ENCODE results near the gene DUSP22.

The DUSP22 gene

DNA sequence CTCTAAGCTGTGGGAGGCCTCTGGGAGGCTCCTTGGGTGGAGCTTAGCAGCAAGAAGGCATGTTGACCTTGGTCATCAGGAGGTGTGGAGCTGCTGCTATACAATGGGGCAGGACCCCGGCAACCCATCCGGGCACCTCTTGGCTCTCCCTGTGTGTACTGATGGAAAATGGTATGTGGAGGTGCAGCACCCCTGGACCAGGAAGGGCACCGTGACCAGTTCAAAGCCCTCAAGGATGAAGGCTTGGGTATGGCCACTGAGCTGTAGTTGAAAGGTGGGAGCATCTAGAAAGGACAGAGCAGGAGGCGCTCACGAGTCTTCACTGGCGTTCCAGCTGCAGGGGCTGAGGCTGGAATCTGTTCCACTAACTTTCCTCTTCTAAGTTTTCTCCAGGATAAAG lies 92.6 kb downstream of the DUSP22 start:
- FAIRE-seq = no peak

DNA sequence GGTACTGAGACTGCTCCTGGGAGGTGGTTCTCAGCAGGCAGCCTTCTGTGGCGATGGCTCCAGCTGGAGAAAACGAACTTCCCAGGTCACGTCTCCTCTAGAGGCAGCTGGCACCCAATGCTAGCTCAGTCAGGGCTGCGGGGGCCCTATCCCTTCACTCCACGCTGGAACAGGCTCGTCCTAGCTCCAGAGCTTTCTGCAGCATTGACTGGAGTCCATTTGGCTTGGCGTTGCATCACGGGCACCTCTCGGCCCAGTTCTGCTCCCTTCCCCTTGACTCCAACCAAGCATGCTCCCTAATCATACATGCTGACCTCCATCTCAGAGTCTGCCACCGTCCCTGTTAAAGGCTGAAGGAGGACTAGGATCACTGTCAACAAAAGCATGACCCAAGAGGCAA lies 93.3 kb downstream of the DUSP22 start:
- no peak for FAIRE-seq

DNA sequence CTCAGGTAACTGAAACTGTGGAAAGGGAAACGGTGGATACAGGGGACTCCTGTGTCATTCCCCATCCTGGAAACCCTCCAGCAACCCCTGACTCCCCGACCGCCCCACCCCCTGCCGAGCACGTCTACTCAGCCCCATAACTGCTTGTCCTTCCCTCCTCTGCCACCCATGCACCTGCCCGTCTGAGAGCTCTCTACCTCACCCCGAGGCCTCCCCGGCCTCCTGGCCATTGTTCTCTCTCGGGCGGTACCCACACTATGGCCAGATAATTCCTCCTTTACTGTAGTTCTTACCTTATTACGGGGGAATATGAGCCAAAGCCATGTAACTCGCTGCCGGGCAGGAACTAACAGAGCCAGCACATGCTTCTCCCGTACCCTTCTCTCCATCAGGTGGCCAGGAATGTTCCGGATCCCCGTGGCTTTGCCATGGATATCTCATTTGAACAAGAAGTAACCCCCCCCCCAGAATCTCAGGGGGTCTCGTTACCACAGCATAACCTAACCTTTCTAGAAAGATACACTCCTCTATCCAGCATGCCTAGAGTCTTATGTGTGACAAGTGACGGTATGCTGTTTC lies 94.5 kb downstream of the DUSP22 start:
- no peak for FAIRE-seq

DNA sequence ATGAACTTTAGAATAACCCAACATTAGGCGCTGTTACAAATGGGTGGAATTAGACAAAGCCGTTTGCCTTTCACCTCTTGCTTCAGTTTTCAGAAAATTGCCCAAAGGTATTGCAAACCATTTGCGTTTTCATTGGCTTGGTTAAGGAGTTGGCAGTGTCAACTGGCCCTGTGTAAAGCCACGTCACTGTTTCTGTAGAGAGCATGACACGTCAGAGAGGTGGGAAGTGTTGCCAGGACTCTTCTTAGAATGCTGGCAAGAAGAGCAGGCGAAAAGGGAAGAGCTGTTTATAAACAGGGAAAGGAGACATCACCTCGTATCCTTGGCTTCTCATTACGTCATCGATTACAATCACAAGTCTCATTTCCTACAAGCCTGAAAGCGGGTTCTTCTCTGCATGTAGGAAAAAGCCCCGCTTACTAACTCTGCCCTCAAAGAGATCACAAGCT lies 95.0 kb downstream of the DUSP22 start:
- no peak for FAIRE-seq

DNA sequence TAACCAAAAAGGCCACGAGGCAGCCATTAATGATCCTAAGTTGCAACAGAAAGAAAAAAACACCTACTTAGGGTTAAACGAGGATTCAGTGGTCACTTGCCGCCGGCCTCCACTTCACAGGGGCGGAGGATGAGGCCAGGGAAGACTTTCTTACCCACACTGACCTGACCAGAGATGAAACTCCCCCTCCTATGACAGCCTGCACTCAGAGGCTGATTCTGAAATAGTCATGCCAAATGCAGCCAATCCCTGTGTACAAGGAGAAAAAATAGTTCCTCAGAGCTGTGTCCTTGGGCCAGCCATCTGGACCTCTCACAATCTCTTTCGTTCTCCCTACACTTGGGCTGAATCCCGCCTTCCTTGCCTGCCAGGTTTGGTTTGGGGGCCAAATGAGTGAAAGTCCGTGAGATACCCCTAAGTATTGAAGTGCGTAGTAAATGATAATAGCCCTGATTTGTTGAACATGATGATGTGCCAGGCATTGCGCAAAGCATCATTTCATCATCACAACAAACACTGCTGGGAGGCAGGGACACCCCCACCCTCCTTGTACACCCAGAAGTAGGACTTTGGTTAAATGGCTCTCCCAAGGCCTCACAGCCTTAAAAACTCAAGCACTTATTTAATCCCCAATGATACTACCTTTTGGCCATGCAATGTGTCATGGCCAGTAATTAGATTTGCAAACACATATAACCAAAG lies 96.1 kb downstream of the DUSP22 start:
- no peak for FAIRE-seq

DNA sequence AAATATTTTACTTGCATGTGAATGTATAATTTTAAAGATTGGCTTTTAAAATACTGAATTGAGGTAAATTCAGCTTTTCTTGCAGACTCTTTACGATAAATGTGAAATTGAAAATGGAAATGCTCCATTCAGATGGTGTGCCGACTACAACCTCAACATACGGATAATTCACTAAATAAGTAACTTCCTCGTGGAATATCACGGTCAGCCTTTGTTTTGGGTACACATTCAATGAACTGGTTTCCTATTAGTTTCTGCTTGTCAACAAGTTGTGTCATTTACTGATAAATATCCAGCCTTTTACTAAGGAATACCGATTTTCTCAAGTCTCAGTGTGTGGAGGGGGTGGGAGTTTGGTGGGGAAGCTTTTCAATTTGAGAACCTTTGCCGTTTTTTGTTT lies 96.9 kb downstream of the DUSP22 start:
- FAIRE-seq = no peak

DNA sequence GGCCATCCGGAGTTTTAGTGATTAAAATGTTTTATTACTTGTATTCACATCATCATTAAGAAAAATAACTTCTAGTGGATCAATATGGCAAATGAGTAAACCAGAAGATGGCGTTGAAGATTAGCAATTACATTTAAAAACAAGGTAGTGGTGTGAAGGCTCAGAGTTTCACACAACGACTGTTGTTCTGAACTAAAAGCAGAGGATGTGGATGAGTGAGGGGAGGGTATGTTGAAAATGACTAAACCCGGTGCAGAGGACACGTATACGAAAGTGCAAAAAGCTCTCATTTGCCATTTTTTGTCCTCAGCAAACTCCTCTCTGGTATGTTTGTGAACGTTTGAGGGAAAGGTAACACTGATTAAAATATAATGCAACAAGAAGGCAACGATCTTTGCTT lies 97.3 kb downstream of the DUSP22 start:
- no peak for FAIRE-seq

DNA sequence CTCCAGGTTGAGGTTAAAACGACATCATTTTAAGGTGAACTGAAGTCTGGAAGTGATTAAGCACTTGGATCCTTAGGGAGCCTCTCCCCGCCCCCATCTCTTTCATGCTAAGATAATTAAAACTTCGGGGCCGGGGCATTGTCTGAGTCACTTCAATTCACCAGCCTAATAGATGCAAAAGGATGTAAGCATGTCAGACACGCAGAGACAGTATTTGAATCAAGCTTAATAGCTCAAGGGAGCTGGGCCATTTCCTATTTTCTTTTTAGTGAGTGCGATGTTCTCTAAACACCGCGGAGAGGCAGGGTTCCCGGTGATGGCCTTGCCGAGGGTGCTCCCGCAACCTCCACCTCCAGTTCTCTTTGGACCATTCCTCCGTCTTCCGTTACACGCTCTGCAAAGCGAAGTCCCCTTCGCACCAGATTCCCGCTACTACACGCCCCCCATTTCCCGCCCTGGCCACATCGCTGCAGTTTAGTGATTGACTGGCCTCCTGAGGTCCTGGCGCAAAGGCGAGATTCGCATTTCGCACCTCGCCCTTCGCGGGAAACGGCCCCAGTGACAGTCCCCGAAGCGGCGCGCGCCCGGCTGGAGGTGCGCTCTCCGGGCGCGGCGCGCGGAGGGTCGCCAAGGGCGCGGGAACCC lies 98.7 kb downstream of the DUSP22 start:
- no peak for FAIRE-seq

DNA sequence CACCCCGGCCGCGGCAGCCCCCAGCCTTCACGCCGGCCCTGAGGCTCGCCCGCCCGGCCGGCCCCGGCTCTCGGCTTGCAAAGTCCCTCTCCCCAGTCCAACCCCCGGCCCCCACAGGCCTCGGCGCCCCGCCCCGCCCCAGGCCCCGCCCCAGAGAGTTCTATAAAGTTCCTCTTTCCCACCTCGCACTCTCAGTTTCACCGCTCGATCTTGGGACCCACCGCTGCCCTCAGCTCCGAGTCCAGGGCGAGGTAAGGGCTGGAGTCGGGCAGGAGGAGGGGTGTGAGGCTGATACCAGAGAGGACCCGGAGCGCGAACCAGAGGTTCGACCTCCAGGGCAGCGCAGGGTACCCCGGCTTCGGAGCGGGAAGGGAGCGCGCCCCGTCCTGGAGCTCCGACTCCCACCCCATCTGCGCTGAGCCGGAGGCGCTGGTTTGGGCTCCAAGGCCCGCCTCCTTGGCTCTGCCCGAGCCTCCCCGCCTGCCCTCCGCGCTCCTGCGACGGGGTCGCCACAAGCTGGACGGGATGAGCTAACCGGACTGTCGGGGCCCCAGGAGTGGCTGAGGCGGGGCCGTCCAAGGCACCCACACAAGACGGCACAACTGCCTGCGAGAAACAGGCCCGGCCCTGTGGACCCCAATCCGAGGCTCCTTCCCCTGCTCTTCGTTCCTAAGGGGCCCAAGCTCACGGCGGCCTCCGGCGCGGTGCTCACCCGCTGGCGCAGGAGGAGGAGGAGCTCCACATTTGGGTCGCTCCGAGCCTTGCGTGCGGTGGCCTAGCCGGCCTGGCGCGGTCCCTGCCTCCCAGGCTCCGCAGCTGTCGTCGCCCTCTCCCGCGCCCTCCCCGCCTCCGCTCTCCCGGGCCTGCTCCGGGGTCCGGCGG lies 99.5 kb downstream of the DUSP22 start, which contains the start of gene IRF4:
Gene IRF4 (plus strand): TSS at position 194 of the 882 bp plus-strand sequence. CDS start 1,401 bp downstream, outside the sequence.
- FAIRE-seq = no peak

DNA sequence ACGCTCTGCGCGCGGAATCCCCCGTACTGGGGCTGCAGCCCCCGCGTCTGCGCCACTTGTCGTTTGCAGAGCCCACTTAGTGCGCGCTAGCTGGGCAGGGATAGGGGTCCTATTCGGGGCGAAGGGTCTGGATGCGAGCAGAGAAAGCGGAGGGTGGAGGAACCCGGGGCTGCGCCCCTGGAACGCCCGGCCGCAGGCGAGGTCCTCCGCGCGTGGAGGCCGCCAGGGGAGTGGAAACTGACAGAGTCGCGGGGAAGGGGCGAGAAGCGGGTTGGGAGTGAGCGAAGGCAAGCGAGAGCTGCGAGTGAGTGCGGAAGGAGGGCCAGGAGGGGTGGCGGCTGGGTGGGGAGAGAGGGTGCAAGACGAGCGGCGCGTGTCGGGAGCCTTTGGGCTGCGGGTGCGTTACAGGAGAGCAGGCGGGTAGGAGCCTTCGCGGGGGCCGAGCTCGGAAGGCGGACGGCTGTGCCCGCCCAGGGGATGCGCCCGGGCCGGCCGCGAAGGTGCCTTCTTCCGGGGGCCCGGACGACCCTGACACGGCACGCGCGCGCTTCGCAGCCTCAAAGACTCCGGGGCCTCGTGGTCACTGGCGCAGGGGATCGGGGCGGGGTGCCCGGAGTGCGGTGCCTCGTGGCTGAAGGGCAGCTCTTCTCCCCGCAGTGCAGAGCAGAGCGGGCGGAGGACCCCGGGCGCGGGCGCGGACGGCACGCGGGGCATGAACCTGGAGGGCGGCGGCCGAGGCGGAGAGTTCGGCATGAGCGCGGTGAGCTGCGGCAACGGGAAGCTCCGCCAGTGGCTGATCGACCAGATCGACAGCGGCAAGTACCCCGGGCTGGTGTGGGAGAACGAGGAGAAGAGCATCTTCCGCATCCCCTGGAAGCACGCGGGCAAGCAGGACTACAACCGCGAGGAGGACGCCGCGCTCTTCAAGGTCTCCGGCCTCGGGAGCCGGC lies 100.4 kb downstream of the DUSP22 start:
- no peak for FAIRE-seq

DNA sequence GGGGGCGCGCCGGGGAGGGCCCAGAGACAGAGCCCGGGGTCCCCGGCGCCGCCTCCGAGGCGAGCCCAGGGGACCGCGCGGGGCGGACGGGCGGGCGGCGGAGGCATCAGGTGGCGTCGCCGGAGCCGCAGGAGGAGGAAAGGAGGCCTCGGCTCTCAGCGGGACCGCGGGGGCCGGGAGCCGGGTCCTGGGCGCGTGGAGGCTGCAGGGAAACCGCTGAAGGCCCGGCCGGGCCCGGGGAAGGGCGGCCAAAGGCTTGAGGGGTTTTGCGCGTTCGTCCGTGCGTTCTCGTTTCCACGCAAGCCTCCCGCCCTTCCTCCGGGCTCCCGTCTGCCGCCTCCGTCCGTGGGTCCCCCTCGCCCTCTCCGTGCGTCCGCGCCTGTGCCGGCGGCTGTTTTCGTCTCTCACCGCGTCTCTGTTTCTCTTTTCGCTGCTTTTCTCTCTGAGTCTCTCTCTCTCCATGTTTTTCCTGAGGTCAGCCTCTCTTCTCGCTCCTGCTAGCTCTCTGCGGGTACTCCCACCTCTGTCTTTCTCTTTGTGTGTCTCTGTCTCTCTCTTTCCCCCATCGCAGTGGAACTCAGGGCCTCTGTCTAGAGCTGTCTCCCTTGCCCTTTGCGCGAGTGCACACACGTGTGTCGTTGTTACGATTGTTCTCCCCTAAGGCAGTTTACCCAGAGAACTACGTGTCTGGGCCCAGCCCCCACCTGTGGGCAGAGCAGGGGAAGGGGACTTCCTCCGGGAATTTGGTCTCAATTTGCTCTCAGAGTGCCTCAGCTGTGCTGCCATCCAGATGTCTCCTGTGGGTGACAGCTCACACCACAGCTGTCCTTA lies 101.3 kb downstream of the DUSP22 start:
- FAIRE-seq = no peak

DNA sequence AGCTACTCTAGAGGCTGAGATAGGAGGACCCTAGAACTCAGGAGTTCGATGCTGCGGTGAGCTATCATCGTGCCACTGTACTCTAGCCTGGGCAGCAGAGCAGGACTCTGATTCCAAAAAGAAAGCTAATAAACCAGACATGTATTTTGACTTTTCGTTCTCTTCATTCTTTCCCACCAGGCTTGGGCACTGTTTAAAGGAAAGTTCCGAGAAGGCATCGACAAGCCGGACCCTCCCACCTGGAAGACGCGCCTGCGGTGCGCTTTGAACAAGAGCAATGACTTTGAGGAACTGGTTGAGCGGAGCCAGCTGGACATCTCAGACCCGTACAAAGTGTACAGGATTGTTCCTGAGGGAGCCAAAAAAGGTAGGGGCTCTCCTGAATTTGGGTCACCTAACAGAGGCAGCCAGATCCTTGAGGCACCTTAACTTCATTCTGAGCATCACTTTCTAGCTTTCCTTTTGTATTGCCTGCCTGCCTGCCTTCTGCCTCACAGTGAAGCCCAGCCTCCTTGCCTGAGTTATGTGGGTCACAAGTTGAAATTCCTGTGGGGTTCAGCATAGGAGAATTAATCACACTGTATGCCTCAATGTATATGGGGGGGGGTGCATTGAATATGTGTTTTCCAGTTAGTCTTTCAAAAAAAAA lies 102.5 kb downstream of the DUSP22 start:
- FAIRE-seq = no peak

DNA sequence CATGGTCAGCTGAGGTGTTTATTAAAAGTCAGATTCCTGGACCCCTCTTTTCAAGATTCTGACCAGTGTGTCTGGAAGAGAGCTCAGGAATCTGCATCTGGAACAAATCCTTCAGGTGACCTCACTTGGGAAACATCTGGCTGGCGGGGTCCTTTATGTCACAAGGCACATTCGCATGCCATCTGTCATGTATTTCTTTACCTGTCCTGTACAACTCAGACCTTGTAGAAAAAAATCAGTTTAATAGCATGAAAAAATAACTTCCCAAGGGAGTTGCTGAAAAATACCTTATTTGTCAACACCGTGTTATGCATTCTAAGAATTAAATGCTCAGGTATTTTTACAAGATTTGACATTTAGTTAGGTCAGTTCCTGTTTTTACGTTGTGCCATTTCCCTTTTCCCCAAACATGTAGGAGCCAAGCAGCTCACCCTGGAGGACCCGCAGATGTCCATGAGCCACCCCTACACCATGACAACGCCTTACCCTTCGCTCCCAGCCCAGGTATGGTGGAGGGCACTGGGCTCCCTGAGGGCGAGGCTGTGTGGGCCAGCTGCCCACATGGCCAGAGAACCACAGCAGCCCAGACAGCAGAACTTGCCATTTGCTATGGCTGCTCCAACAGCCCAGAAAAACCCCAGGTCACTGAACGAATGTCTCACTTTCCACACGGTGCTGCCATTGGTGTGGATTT lies 103.3 kb downstream of the DUSP22 start:
- no peak for FAIRE-seq

DNA sequence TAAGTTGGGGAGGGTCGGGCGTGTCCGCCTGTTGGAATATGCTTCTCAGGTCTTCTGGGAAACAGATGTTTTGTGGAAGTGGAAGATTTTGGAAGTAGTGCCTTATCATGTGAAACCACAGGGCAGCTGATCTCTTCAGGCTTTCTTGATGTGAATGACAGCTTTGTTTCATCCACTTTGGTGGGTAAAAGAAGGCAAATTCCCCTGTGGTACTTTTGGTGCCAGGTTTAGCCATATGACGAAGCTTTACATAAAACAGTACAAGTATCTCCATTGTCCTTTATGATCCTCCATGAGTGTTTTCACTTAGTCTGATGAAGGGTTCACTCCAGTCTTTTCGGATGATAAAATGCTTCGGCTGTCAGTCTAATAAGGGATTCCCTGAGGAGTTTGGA lies 103.8 kb downstream of the DUSP22 start:
- no peak for FAIRE-seq

DNA sequence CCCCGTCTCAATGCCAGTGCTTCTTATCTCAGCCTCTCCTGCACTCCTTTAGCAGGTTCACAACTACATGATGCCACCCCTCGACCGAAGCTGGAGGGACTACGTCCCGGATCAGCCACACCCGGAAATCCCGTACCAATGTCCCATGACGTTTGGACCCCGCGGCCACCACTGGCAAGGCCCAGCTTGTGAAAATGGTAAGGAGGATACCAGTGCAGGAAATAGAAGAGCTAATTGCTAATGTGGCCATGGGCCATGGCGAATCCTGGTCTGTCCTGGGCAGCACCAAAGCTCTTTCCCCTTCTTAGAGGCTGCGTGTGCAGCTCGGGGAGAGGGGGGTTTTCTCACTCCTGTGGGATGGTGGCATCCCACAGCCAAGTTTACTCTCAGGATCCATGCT lies 104.8 kb downstream of the DUSP22 start:
- no peak for FAIRE-seq

DNA sequence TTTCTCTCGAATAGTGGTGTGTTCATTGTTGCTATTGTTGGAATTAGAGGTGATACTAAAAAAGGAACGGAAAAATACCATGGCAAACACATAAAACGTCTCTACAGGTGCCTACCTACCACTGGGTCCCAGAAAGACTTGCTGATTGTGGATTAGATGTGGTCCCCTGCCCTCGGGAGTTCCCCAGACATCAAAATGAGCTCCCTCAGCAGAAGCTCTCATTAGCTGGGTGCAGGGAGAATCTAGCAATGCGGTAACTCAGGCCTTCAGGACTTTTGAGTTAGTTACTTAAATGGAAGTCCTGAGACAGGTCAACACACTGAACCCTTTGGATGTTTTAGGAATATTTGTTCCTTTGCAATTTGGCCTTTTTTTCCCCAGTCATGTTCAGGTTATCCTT lies 105.3 kb downstream of the DUSP22 start:
- no peak for FAIRE-seq

DNA sequence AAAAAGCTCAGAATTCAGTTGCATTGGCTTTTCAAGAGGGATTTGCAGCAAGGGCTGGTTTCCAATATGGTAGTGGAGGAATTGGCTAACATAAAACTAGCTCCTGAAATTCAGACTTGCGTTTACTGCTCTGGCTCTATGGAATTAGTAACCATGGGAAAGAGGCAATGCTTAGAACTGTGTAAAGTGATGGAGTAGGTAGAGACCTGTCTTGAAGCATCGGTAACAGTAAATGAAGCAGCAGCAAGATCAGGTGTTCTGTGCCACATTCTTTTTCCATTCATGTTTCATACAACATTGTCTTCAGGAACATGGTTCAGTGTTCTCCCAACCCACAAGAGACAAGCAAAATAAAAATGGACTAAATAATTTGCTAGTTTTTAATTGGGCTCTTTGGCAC lies 105.8 kb downstream of the DUSP22 start:
- FAIRE-seq = no peak

DNA sequence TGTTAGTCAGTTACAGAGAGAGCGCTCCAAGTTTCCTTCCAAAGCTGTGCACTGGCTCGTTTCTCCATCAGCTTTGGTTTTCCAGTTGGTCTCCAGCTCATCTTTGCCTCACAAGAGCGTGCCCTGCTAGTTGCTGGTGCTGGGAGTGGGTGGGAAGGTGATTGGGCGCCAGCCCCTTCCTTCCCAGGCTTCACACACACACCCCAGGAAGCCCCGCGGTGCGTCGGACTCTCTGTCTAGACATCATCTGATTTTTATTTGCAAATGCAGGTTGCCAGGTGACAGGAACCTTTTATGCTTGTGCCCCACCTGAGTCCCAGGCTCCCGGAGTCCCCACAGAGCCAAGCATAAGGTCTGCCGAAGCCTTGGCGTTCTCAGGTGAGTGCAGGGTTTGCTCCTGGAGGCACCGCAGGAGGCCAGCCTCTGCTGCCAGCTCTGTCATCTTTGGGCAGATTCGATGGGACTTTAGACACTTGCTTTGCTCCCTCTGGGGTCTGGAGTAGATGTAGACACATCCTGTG lies 106.3 kb downstream of the DUSP22 start:
- FAIRE-seq = no peak

DNA sequence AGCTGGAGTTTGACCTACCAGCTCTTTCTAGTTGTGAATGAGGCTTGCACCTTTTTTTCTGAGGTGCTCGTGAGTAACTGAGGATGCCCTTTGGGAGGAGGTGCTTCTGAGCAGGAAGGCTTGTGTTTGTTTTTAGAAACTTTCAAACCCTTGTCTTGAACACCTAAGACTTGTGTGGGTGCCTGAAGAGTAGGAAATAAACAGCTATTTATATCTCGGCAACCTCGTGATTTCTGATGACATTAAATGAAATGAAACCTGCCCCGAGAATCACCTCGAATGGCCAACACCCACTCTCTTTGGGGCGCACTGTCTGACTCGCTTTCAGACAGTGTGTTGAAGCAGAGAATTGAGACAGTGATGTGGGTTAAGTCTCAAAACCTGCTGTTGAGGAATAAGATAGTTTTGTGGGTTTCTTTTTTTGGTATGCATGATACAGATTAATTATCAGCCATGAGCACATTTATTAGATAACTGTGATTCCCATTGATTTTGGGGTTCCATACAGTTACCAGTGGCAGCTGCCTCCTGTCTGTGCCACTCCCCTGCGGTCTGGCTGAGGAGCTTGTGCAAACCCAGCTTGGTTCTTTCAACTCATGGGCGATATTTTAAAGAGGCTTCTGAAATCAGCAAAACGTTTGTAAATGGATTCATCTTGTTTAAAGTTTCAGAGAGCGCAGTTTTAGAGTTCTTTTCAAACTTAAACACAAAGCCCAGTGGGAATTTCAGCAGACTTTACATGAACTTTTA lies 107.7 kb downstream of the DUSP22 start:
- no peak for FAIRE-seq
